Vagina (tissue), 2 donors: ENCODE measurements around the gene TSPAN15.

Experiments
- CTCF ChIP-seq, 3 experiments: fragments of 450-650 bp in 2 of 3; fragments of 200-600 bp in 1 of 3; sonication (generic) in 1 of 3; IDR thresholded peaks; one replicate each; pipeline ENCODE4 v1.5.1; 2017 to 2019; ENCODE audit warnings: antibody characterized with exemption in 3 of 3, mild to moderate bottlenecking in 2 of 3, moderate library complexity in 2 of 3
- POLR2A ChIP-seq, 2 donors: fragments of 450-650 bp; IDR thresholded peaks; one replicate each; pipeline ENCODE4 v1.6.1; 2017; ENCODE audit warnings: antibody characterized with exemption in 2 of 2, mild to moderate bottlenecking in 2 of 2, moderate library complexity in 2 of 2
- POLR2AphosphoS5 ChIP-seq, 2 donors: sonication (generic); formaldehyde crosslinking; IDR thresholded peaks; one replicate each; pipeline ENCODE4 v1.9.0; 2017; ENCODE audit warnings: antibody characterized with exemption in 2 of 2, mild to moderate bottlenecking in 2 of 2, low read depth in 1 of 2; ENCODE audit not compliant: insufficient read depth in 1 of 2

GRCh38 chr10:69415951-69416350, 35.3 kb upstream of the TSPAN15 start:
- TF ChIP-seq CTCF (IDR thresholded peaks at IDR 0.05): no peak
- no peak for TF ChIP-seq POLR2AphosphoS5 (IDR thresholded peaks at IDR 0.05; ENCODE audit: insufficient read depth in 1 of 2, low read depth in 1 of 2)
- TF ChIP-seq POLR2A (IDR thresholded peaks at IDR 0.05): no peak
